ENCODE data around the gene ADARB2. TPM values are rescaled to one million over a fixed set of nuclear protein-coding genes. Genes with fewer than 3 reads are reported as not detected.

ADARB2 gene
- total RNA-seq, 4 donors from 2014 or later = 0.32 to 1.6 (median 0.80) TPM

- no peak for DNase-seq (ENCODE audit: low spot score in 2 of 2)
- Histone ChIP-seq H3K36me3 (no peaks in the 10 kb centered on the region), H3K4me1 (no peaks in the 10 kb centered on the region), H3K4me3 (no peak overlapping the region), H3K27ac (no peak overlapping the region), H3K9me3 (peaks cover 4% of the 10 kb centered on the region), H3K27me3 (peaks cover 5% of the 10 kb centered on the region)
- WGBS = 91% methylated on average over 3 of the region's 3 CpGs
- TF ChIP-seq POLR2A (IDR thresholded peaks at IDR 0.05) = no peak
- no peak for TF ChIP-seq CTCF (IDR thresholded peaks at IDR 0.05)
These were observed 104.7 kb downstream of the ADARB2 start for GRCh38 chr10:1632596-1632995.

GRCh38 chr10:1632141-1632540, 105.2 kb downstream of the ADARB2 start:
- TF ChIP-seq POLR2AphosphoS5 (IDR thresholded peaks at IDR 0.05) (no peak), POLR2A (IDR thresholded peaks at IDR 0.05) (no peak), CTCF (IDR thresholded peaks at IDR 0.05) (no peak), EP300 (IDR thresholded peaks at IDR 0.05) (no peak)
- Histone ChIP-seq H3K9me3 (peaks cover 4% of the 10 kb centered on the region), H3K36me3 (no peaks in the 10 kb centered on the region), H3K4me1 (no peaks in the 10 kb centered on the region), H3K27me3 (peaks cover 5% of the 10 kb centered on the region), H3K4me3 (no peak overlapping the region), H3K27ac (no peak overlapping the region)
- WGBS = 100% methylated on average over 3 of the region's 3 CpGs
- no peak for DNase-seq (ENCODE audit: low spot score in 2 of 2)

GRCh38 chr10:1631282-1631681, 106.0 kb downstream of the ADARB2 start:
- Histone ChIP-seq H3K4me3 (no peak overlapping the region), H3K27me3 (peaks cover 5% of the 10 kb centered on the region), H3K4me1 (no peaks in the 10 kb centered on the region), H3K36me3 (no peaks in the 10 kb centered on the region), H3K9me3 (peaks cover 4% of the 10 kb centered on the region), H3K27ac (no peak overlapping the region)
- DNase-seq (ENCODE audit: low spot score in 2 of 2) = no peak
- TF ChIP-seq CTCF (IDR thresholded peaks at IDR 0.05) (no peak), POLR2AphosphoS5 (IDR thresholded peaks at IDR 0.05) (no peak), POLR2A (IDR thresholded peaks at IDR 0.05) (no peak), EP300 (IDR thresholded peaks at IDR 0.05) (no peak)
- 76% methylated on average over 13 of the region's 13 CpGs for WGBS

- Histone ChIP-seq H3K36me3 (no peaks in the 10 kb centered on the region), H3K4me3 (no peak overlapping the region), H3K27me3 (no peaks in the 10 kb centered on the region), H3K4me1 (no peaks in the 10 kb centered on the region), H3K9me3 (peaks cover 4% of the 10 kb centered on the region), H3K27ac (no peak overlapping the region)
- 75% methylated on average over 6 of the region's 6 CpGs for WGBS
- TF ChIP-seq POLR2AphosphoS5 (IDR thresholded peaks at IDR 0.05) (no peak), EP300 (IDR thresholded peaks at IDR 0.05) (no peak), POLR2A (IDR thresholded peaks at IDR 0.05) (no peak), CTCF (IDR thresholded peaks at IDR 0.05) (no peak)
- no peak for DNase-seq (ENCODE audit: low spot score in 2 of 2)
These were observed 107.0 kb downstream of the ADARB2 start for GRCh38 chr10:1630304-1630703.

- peaks cover 4% of the 10 kb centered on the region for H3K9me3 ChIP-seq
- H3K4me3 ChIP-seq = no peak overlapping the region
- no peaks in the 10 kb centered on the region for H3K27me3 ChIP-seq
- no peak for DNase-seq (ENCODE audit: low spot score in 2 of 2)
- no peaks in the 10 kb centered on the region for H3K4me1 ChIP-seq
- no peak overlapping the region for H3K27ac ChIP-seq
- 67% methylated on average over 16 of the region's 18 CpGs for WGBS
- H3K36me3 ChIP-seq = no peaks in the 10 kb centered on the region
- TF ChIP-seq EP300 (IDR thresholded peaks at IDR 0.05) (no peak), POLR2A (IDR thresholded peaks at IDR 0.05) (no peak), CTCF (IDR thresholded peaks at IDR 0.05) (no peak), POLR2AphosphoS5 (IDR thresholded peaks at IDR 0.05) (no peak)
These were observed 107.8 kb downstream of the ADARB2 start for GRCh38 chr10:1629326-1630198.

Data from suprapubic skin (tissue), 4 donors.